ENCODE measurements around the gene MAD1L1. TPM values are rescaled to one million over a fixed set of nuclear protein-coding genes. Genes with fewer than 3 reads are reported as not detected.
"Not testable (repeated sequence)": the region's sequence is repeated elsewhere in the genome, so short reads cannot be mapped to it uniquely, and the experiment has no call there.

The MAD1L1 gene
- total RNA-seq, 2 experiments from 2014 or later = 58.3 to 65.3 TPM

DNA sequence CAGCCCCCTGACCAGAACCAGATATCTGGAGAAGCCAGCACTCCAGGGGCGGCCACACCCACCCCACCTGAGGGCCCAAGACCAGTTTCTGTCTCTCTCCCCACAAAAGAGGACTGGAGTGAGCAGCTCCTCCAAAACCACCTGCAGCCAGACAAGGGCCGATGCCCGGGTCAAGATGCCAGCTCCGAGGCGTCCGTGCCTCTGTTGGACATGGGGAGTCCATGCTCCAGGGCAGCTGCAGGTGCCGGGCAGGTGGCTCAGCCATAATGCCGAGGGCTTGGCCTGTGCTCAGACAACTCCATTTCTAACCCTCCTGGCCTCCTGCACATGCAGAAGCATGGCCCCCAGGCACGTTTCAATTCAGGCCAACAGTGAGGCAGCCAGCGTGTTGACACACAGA, 234.6 kb downstream of the MAD1L1 start:
- Histone ChIP-seq H3K79me2 (ENCODE audit: insufficient read depth, low read depth, low read length) (no peaks in the 10 kb centered on the region), H3K9me2 (ENCODE audit: insufficient read depth, low read length) (no peaks in the 10 kb centered on the region), H3K27ac (ENCODE audit: low read depth, low read length, poor library complexity, severe bottlenecking) (no peak overlapping the region), H3K9me3 (ENCODE audit: low read length) (no peaks in the 10 kb centered on the region), H2AFZ (ENCODE audit: low read length) (no peak overlapping the region), H3K4me3 (ENCODE audit: low read depth, low read length, poor library complexity, severe bottlenecking) (no peak overlapping the region), H3K4me2 (ENCODE audit: low read length) (no peak overlapping the region), H3K36me3 (ENCODE audit: insufficient read depth, low read length) (no peaks in the 10 kb centered on the region), H3K4me1 (ENCODE audit: insufficient read depth, low read length, poor library complexity, severe bottlenecking) (no peaks in the 10 kb centered on the region), H4K20me1 (ENCODE audit: insufficient read depth, low read length) (no peaks in the 10 kb centered on the region)
- CTCF ChIA-PET (ENCODE audit: unreplicated experiment) = no interaction called here
- POLR2A ChIA-PET = interaction anchor here (0.5 kb wide), 1 partner anchor 755 kb away, joined by 3 read pairs; no protein-coding TSS in a partner anchor
- DNase-seq (ENCODE audit: low spot score) = no peak
- intact Hi-C loops (cut with micrococcal nuclease; ENCODE audit: unreplicated experiment) = no loop called here
- BruUV-seq (replicated peaks) = no TSS peak
- TF ChIP-seq, protein P1, sequence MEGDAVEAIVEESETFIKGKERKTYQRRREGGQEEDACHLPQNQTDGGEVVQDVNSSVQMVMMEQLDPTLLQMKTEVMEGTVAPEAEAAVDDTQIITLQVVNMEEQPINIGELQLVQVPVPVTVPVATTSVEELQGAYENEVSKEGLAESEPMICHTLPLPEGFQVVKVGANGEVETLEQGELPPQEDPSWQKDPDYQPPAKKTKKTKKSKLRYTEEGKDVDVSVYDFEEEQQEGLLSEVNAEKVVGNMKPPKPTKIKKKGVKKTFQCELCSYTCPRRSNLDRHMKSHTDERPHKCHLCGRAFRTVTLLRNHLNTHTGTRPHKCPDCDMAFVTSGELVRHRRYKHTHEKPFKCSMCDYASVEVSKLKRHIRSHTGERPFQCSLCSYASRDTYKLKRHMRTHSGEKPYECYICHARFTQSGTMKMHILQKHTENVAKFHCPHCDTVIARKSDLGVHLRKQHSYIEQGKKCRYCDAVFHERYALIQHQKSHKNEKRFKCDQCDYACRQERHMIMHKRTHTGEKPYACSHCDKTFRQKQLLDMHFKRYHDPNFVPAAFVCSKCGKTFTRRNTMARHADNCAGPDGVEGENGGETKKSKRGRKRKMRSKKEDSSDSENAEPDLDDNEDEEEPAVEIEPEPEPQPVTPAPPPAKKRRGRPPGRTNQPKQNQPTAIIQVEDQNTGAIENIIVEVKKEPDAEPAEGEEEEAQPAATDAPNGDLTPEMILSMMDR (conservative IDR thresholded peaks at IDR 0.05; ENCODE audit: low read length) = no peak
- no peak for TF ChIP-seq EZH2phosphoT487 (IDR thresholded peaks at IDR 0.05; ENCODE audit: borderline replicate concordance, low read depth, low read length)

- Histone ChIP-seq H3K36me3 (ENCODE audit: insufficient read depth, low read length) (no peaks in the 10 kb centered on the region), H3K4me3 (ENCODE audit: low read depth, low read length, poor library complexity, severe bottlenecking) (no peak overlapping the region), H4K20me1 (ENCODE audit: insufficient read depth, low read length) (no peaks in the 10 kb centered on the region), H3K9me3 (ENCODE audit: low read length) (no peaks in the 10 kb centered on the region), H3K4me1 (ENCODE audit: insufficient read depth, low read length, poor library complexity, severe bottlenecking) (no peaks in the 10 kb centered on the region), H3K4me2 (ENCODE audit: low read length) (no peak overlapping the region), H3K9me2 (ENCODE audit: insufficient read depth, low read length) (no peaks in the 10 kb centered on the region), H3K79me2 (ENCODE audit: insufficient read depth, low read depth, low read length) (no peaks in the 10 kb centered on the region), H2AFZ (ENCODE audit: low read length) (no peak overlapping the region), H3K27ac (ENCODE audit: low read depth, low read length, poor library complexity, severe bottlenecking) (no peak overlapping the region)
- intact Hi-C loops (cut with micrococcal nuclease; ENCODE audit: unreplicated experiment) = no loop called here
- POLR2A ChIA-PET = interaction anchor here (0.5 kb wide), 1 partner anchor 756 kb away, joined by 3 read pairs; no protein-coding TSS in a partner anchor
- no TSS peak for BruUV-seq (replicated peaks)
- TF ChIP-seq EZH2phosphoT487 (IDR thresholded peaks at IDR 0.05; ENCODE audit: borderline replicate concordance, low read depth, low read length) = no peak
- TF ChIP-seq, protein P1 (conservative IDR thresholded peaks at IDR 0.05; ENCODE audit: low read length) = no peak
- DNase-seq (ENCODE audit: low spot score) = no peak
- CTCF ChIA-PET (ENCODE audit: unreplicated experiment) = no interaction called here
Observed at GRCh38 chr7:1997537-1998076, 235.1 kb downstream of the MAD1L1 start.

DNA sequence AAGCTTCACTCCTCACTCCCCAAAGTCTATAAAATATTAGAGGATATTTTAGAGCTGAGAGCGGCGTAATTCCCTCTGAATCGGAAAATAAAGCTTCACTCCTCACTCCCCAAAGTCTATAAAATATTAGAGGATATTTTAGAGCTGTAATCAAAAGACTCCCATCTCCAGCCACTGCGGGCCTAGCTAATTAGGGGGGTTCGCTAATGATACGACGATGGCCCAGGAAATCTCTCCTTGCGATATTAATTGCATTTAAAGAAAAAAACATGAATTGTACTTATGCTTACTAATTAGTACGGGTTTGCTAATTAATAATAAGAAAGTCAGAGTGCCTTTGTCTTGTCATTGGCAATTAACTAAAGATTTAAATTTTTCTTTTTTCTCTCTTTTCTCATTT, 235.9 kb downstream of the MAD1L1 start:
- Histone ChIP-seq H3K4me2 (ENCODE audit: low read length) (no peak overlapping the region), H3K9me3 (ENCODE audit: low read length) (no peaks in the 10 kb centered on the region), H3K36me3 (ENCODE audit: insufficient read depth, low read length) (no peaks in the 10 kb centered on the region), H3K9me2 (ENCODE audit: insufficient read depth, low read length) (no peaks in the 10 kb centered on the region), H3K4me1 (ENCODE audit: insufficient read depth, low read length, poor library complexity, severe bottlenecking) (no peaks in the 10 kb centered on the region), H2AFZ (ENCODE audit: low read length) (no peak overlapping the region), H3K27ac (ENCODE audit: low read depth, low read length, poor library complexity, severe bottlenecking) (no peak overlapping the region), H4K20me1 (ENCODE audit: insufficient read depth, low read length) (no peaks in the 10 kb centered on the region), H3K4me3 (ENCODE audit: low read depth, low read length, poor library complexity, severe bottlenecking) (no peak overlapping the region), H3K79me2 (ENCODE audit: insufficient read depth, low read depth, low read length) (no peaks in the 10 kb centered on the region)
- POLR2A ChIA-PET = interaction anchor here (0.7 to 1.0 kb wide), 2 partner anchors 21 to 72 kb away, joined by 3 read pairs; no protein-coding TSS in a partner anchor
- TF ChIP-seq EZH2phosphoT487 (IDR thresholded peaks at IDR 0.05; ENCODE audit: borderline replicate concordance, low read depth, low read length) = no peak
- TF ChIP-seq, protein P1 (conservative IDR thresholded peaks at IDR 0.05; ENCODE audit: low read length) = no peak
- no TSS peak for BruUV-seq (replicated peaks)
- intact Hi-C loops (cut with micrococcal nuclease; ENCODE audit: unreplicated experiment) = no loop called here
- no peak for DNase-seq (ENCODE audit: low spot score)
- CTCF ChIA-PET (ENCODE audit: unreplicated experiment) = no interaction called here

DNA sequence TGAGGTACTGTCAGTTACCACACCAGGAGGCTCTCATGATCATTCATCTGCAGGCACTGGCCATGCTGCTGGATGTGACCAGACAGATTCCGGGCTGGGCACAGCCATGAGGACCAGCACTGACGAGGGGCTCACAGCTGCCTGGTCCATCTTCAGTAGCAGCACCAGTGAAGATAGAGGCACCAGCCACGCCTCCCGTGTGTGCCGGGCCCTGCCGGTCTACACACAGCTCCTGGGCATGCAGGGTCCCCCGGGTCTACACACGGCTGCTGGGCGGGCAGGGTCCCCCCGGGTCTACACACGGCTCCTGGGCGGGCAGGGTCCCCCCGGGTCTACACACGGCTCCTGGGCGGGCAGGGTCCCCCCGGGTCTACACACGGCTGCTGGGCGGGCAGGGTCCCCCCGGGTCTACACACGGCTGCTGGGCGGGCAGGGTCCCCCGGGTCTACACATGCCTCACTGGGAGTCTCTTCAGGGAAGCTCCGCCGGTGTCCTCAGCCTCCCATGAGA, 236.8 kb downstream of the MAD1L1 start:
- CTCF ChIA-PET (ENCODE audit: unreplicated experiment) = not testable (repeated sequence)

More for the DNA sequence above, 236.8 kb downstream of the MAD1L1 start:
- H3K27ac ChIP-seq (ENCODE audit: low read depth, low read length, poor library complexity, severe bottlenecking); H3K4me1 ChIP-seq (ENCODE audit: insufficient read depth, low read length, poor library complexity, severe bottlenecking); H3K4me3 ChIP-seq (ENCODE audit: low read depth, low read length, poor library complexity, severe bottlenecking); intact Hi-C loops (cut with micrococcal nuclease; ENCODE audit: unreplicated experiment); H3K36me3 ChIP-seq (ENCODE audit: insufficient read depth, low read length); H2AFZ ChIP-seq (ENCODE audit: low read length); H4K20me1 ChIP-seq (ENCODE audit: insufficient read depth, low read length); BruUV-seq (replicated peaks); H3K79me2 ChIP-seq (ENCODE audit: insufficient read depth, low read depth, low read length); DNase-seq (ENCODE audit: low spot score); H3K9me3 ChIP-seq (ENCODE audit: low read length); H3K9me2 ChIP-seq (ENCODE audit: insufficient read depth, low read length); H3K4me2 ChIP-seq (ENCODE audit: low read length): not testable (repeated sequence)
- POLR2A ChIA-PET = interaction anchor here (0.7 to 1.1 kb wide), 3 partner anchors 9 to 73 kb away, joined by 3 read pairs; no protein-coding TSS in a partner anchor

All from OCI-LY7 (cell line).